ENCODE results near the gene PNPLA1.
"Not testable (repeated sequence)": the region's sequence is repeated elsewhere in the genome, so short reads cannot be mapped to it uniquely, and the experiment has no call there.

Gene PNPLA1

GRCh38 chr6:36319821-36320220 lies 50.0 kb downstream of the PNPLA1 start:
- DNase-seq, result no peak

GRCh38 chr6:36320475-36320874 lies 50.6 kb downstream of the PNPLA1 start:
- DNase-seq, result no peak

DNA sequence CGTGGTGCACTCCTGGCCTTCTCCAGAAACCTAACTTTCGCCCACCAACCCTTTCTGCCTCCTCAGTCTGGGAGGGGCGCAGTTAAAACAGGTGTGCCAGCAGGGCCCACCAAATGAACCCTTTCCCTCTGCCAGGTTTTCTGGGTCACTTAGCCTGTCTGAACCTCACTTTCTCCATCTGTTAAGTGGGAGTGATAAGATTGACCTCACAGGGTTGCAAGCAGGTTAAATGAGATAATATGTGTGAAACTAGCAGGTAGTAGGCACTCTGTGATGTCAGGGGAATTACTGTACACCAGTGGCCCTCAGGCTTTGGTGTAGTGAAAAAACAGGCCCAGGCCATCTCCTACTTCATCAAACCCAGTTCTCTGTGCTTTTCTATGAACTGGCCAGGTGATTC lies 52.7 kb downstream of the PNPLA1 start:
- no peak for DNase-seq

DNA sequence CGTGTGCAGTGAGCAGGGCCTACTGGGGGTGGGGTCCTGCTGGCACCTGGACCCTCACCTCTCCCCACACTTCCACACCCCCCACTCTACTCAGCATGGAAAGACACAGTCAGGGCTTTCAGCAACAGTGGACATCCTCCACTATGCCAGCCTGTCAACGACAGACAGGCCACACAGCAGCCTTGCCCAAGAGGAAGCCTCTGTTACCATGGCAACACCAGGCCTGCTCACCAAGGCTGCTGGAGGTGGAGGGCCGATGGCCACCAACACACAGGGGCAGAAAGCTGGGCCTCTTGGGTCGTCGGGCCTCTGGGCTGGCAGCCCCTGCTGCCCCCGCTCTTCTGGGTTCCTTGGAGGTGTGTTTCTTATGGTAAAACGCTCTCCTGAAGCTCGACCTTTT lies 53.2 kb downstream of the PNPLA1 start:
- DNase-seq, result no peak

GRCh38 chr6:36324191-36324590 lies 54.3 kb downstream of the PNPLA1 start:
- no peak for DNase-seq

GRCh38 chr6:36324715-36325114 lies 54.9 kb downstream of the PNPLA1 start:
- no peak for DNase-seq

DNA sequence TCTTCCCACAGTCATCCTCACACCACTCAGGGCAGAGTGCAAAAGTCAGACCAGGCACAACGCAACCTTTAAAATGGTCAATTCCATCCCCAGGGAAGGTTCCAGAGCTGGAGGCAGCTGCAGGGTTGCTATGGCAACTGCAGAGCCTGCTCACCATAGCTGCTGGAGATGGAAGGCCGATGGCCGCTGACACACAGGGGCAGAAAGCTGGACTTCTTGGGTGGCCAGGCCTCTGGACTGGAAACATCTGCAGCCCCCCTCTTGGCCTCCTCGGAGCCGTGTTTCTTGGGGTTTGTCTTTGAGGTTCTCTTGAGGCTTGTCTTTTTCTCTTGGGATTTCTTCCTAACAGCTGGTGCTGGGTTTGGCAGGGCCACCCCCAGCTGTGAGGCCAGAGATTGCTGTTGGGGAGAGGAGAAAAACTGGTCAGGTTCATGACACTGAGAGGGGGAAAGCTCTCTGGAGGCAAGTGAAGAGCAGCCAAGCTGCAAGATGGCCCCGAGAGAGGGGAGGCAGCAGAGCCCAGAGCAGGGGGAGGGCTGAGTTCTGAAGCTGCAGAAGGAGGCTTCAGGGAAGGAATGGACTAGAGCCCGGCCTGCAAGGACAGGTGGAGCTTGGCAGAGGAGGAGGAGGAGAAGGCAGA lies 56.6 kb downstream of the PNPLA1 start:
- no peak for DNase-seq

GRCh38 chr6:36327226-36327918 lies 57.5 kb downstream of the PNPLA1 start:
- DNase-seq, result no peak

GRCh38 chr6:36327919-36328236 lies 58.0 kb downstream of the PNPLA1 start:
- DNase-seq, result no peak

- DNase-seq, result no peak
Observed at GRCh38 chr6:36328600-36328999, 58.7 kb downstream of the PNPLA1 start.

DNA sequence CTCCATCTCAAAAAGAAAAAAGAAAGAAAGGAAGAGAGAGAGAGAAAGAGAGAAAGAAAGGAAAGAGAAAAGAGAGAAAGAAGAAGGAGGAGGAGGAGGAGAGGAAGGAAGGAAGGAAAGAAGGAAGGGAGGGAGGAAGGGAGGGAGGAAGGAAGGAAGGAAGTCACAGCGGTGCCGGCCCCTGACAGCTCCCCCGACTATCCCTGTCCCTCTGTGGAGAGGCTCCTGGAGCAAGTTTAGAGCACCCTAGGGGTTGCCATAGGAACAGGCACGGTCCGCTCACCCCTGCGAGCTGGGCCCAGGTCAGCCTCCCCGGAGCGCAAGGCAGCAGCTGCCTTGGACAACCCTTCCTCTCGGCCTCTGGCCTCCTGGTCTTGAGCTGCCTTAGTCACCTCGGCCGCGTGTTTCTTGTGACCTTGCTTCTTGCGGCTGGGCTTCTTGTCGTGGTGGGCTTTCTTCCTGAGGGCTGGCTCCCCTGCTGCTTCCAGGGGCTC lies 60.0 kb downstream of the PNPLA1 start:
- DNase-seq, result no peak

GRCh38 chr6:36330366-36330765 lies 60.5 kb downstream of the PNPLA1 start:
- DNase-seq, result no peak

DNA sequence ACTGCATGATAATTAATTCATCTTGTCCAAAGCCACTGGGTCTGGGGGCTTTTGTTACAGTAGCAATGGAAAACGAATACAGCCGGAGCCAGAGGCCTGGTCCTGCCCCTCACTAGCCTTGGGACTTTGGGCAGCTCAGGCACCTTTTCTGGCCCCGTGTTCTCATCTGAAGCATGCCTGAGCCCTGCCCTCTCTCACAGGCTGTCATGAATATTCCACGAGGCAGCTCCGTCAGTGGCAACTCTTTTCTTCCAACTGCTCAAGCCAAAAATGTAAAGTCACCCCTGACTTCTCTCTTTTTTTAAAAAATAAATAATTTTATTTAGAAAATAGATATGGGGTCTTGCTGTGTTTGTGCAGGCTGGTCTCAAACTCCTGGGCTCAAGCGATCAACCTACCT lies 61.5 kb downstream of the PNPLA1 start:
- no peak for DNase-seq

DNA sequence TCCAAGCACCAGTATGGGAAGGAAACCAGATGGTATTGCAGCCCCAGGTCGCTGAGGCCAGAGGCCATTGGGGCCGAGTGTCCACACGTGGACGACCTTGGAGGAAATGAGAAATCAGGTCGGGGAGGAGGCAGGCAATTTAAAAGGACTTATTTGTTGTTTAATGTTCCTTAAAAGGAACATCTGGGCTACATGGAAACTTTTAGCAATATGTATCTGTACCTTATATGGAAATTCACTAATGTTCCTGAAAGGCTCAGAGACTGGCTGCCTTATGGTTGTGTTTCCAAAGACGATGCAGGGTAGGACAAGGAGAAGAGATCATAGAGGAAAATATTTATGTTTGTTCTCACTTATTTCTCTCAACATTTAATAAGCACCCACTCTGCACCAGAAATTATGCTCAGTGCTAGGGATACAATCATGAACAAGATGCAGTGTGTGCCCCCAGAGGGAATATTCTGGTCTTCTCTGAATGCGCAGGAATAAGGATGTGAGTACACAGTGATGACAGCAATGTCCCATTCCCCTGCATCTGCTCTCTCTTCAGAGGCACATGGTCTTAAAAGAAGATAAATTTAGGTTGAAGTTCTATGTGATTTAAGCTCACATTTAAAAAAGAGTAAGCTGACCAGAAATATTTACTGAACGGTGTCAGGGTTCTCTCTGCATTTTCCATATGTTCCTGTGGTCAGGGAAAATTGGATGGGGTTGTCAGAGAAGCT lies 63.5 kb downstream of the PNPLA1 start:
- no peak for DNase-seq

GRCh38 chr6:36333931-36334725 lies 64.3 kb downstream of the PNPLA1 start:
- DNase-seq, result no peak

DNA sequence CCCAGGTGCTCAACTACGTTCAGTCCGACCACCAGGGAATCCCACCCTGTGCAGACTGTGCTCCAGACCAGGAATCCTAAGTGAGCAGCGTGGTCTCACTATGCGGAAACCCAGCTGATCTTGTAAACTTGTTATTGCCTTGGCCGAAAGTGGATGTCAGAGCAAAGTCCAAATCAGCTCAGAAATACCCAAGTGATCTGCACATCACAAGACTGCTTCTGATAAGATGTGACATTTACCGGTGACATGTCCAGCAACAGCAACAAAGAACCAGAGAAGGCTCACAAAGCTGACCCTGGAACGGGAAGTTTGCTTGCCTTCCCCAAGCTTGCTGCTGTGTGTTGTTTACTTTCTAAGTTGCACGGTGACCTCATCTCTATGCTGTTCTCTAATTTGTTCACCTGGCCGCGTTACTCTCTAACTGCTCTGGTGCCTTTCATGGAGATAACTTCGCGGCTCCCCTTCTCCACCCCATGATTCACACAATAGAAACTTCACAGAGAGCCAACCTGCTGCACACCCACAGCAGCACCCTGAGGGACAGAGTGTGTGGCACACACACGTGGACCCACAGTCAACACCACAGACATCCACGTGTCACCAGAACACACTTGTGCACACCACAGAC lies 65.1 kb downstream of the PNPLA1 start:
- DNase-seq, result no peak

GRCh38 chr6:36335465-36336207 lies 65.8 kb downstream of the PNPLA1 start:
- DNase-seq, result no peak

DNA sequence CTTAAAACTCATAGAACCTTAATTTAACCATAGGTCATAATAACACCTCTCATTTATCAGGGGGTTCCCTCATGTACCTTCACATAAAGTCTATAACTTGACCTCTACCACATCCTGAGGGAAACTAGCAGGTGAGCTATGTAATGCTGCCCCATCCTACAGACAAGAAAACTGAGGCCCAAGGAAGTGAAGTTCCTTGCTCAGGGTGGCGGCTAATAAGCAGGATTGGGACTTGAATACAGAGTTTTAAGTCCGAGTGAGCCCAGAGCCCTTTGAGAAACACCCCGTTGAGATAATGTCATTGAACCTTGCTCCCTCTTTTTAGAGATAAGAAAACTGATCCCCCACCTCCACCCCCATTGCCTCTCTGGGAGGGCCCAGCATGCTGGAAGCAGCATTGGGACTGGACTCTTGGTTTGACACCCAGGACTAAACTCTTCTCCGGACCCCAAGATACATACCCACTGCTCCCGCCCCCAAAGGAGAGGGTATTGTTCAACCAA lies 66.4 kb downstream of the PNPLA1 start:
- DNase-seq, result no peak

GRCh38 chr6:36336779-36337241 lies 67.0 kb downstream of the PNPLA1 start, which contains the start of gene BNIP5:
TSS of gene BNIP5 (minus strand) at chr6:36336888. CDS start at chr6:36330690, 6,198 bp downstream.
- DNase-seq, result no peak

DNA sequence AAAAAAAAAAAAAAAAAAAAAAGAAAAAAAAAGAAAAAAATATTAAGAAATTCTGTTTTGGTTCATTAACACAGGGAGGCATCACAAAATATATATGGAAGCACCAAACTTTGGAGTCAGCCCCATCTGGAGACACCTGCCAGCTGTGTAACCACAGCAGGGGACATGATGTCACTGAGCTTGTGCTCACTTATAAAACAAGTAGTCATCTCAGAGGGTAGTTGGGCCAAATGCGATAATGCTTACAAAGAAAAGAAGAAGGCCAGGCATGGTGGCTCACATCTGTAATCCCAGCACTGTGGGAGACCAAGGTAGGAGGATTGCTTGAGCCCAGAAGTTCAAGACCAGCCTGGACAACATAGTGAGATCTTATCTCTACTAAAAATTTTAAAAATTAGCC lies 68.0 kb downstream of the PNPLA1 start:
- no peak for DNase-seq

- not testable (repeated sequence) for DNase-seq
Observed at GRCh38 chr6:36338223-36338622, 68.4 kb downstream of the PNPLA1 start.

DNA sequence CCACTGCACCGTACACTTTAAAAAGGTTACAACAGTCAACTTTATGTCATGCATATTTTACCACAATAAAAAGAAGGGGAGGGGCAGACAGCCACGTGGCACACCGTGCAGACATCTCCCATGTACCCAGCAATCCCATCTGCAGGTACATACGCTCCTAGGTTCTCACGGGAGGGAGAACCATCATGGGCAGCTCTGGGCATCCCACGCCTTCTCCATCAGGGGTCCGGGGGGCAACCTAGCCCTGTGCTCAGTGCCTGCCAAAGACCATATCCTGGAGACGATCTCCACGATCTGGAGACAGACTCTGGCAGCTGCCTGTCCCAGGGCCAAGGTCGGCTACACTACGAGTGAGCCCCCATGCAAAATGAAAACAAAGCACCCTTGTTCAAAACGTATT lies 69.3 kb downstream of the PNPLA1 start:
- DNase-seq, result no peak
